Pancreas (tissue), 10 donors: Measurements from ENCODE around the gene SLC25A34. TPM values are rescaled to one million over a fixed set of nuclear protein-coding genes. Genes with fewer than 3 reads are reported as not detected.

Source experiments
- ATAC-seq, 4 donors: fragments of 200-7000 bp; cut with Tn5 transposase; one replicate each; pipeline versions ENCODE4 v1.8.0 to v1.9.1; 2020; ENCODE audit warnings: mild to moderate bottlenecking in 4 of 4, moderate library complexity in 4 of 4
- DNase-seq, 6 donors: peaks; one replicate each; pipeline ENCODE4 v3.0.0-alpha.2; 2020
- FAIRE-seq: peaks from 2 replicates; lab custom pipeline; 2012; peaks lifted over from hg19 to GRCh38; lab: Jason Lieb, UNC
- H3K27ac ChIP-seq, 4 donors: fragments of 200-600 bp; sonication (generic); 1 replicate in 3 of 4; 2 replicates in 1 of 4; pipeline versions ENCODE4 v1.5.0 to v1.8.0; 2020
- H3K27me3 ChIP-seq, 4 donors: fragments of 200-600 bp; one replicate each; pipeline ENCODE4 v1.8.0; 2021
- H3K36me3 ChIP-seq, 3 donors: fragments of 200-600 bp; sonication (generic) in 1 of 3; one replicate each; pipeline versions ENCODE4 v1.5.0 to v1.8.0; 2020 to 2021
- H3K4me1 ChIP-seq, 3 donors: fragments of 200-600 bp; one replicate each; pipeline ENCODE4 v1.8.0; 2021
- H3K4me3 ChIP-seq, 4 donors: fragments of 200-600 bp; sonication (generic) in 2 of 4; one replicate each; pipeline versions ENCODE4 v1.5.0 to v1.8.0; 2020 to 2021
- H3K9me3 ChIP-seq, 4 donors: fragments of 200-600 bp; one replicate each; pipeline ENCODE4 v1.8.0; 2021
- WGBS, 2 donors: extraction: QIAGEN DNeasy Blood & Tissue Kit; methylation state at CpG; one replicate each; pipeline ENCODE4 v1.1.7; 2013; 5-methylcytosine and 5-hydroxymethylcytosine counted together
- intact Hi-C, 3 donors: fragments of 100-400 bp; cut with DNase I; formaldehyde crosslinking; loops; one replicate each; pipeline versions ENCODE4 v1.11.1 to v1.14.2; 2022
- polyA plus RNA-seq, 2 donors: library from polyadenylated mRNA; stranded (reverse); fragments of 200-250 nt; gene quantifications; one replicate each; pipeline ENCODE4 v1.2.3, GENCODE V29; 2013
- total RNA-seq, 6 donors: library from RNA; stranded (reverse); fragmentation: NEBNext Ultra II Directional in 4 of 6; extraction: Animal tissue kit (Norgen Biotek cat#: 25700) in 4 of 6; gene quantifications; one replicate each; pipeline versions ENCODE4 v1.2.1 to v1.2.4, GENCODE V29; 2021 to 2023
- TF ChIP-seq, protein P1 (sequence below), 4 donors: fragments of 200-600 bp; sonication (generic) in 3 of 4; IDR thresholded peaks; one replicate each; pipeline versions ENCODE4 v1.5.0 to v1.8.0; 2021; ENCODE audit warnings: antibody characterized with exemption in 4 of 4
- donor health status: healthy with polysubstance abuse.
- donor health status: DM: no; HTN: no; CAD: no; lungs with moderate emphysema.
- donor health status: DM: no; HTN: no; CAD: no.
- donor health status: control.
- donor health status: control.
- donor health status: Bipolar disorder and iron deficiency.
- donor health status: DM: yes; HTN: yes; CAD: no.
- donor health status: DM: no; HTN: no; CAD: no.
- donor health status: DM: no; HTN: no; CAD: no.
- donor health status: DM: yes; HTN: yes; CAD: no.

The SLC25A34 gene
- total and polyA plus RNA-seq, 8 donors = 0.57 to 6.9 (median 1.9) TPM

DNA sequence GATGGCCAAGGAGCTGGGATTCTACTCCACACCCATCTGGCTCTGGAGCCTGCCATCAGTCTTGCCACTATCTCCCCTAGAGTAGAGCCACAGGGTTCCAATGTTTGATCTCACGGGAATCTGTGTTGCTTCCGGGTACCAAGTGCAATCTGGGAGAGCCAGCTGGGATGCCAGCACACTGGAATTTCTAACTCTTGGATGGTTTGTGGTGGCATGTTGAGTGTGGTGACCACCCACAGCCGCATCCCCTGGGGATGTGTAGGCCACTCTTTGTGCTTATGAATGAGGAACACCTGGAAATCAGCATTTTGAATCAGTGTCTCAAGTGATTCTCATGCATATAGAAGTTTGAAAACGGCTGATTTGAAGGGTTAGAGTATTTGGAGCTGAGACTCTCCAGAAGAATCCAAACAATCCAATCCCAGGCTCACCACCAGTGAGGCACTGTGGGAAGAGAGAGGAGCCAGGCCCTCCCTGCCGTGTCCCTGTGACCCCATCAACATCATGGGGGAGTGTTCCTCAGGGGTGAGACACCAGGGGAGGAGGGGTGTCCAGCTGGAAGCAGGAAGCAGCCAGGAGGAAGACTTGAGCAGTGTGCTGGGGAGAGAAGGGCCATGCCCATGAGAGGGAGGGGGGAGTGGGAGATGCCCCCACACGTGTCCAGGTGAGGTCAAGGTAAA is 35.9 kb downstream of the SLC25A34 start:
- TF ChIP-seq, protein P1, sequence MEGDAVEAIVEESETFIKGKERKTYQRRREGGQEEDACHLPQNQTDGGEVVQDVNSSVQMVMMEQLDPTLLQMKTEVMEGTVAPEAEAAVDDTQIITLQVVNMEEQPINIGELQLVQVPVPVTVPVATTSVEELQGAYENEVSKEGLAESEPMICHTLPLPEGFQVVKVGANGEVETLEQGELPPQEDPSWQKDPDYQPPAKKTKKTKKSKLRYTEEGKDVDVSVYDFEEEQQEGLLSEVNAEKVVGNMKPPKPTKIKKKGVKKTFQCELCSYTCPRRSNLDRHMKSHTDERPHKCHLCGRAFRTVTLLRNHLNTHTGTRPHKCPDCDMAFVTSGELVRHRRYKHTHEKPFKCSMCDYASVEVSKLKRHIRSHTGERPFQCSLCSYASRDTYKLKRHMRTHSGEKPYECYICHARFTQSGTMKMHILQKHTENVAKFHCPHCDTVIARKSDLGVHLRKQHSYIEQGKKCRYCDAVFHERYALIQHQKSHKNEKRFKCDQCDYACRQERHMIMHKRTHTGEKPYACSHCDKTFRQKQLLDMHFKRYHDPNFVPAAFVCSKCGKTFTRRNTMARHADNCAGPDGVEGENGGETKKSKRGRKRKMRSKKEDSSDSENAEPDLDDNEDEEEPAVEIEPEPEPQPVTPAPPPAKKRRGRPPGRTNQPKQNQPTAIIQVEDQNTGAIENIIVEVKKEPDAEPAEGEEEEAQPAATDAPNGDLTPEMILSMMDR (IDR thresholded peaks at IDR 0.05) = no peak
- WGBS, 2 donors = 79 to 83% methylated on average over 6 of the region's 6 CpGs
- no peak for DNase-seq
- Histone ChIP-seq H3K27ac (no peak overlapping the region), H3K9me3 (no peaks in the 10 kb centered on the region), H3K36me3 (peaks cover 2 to 38% (median 6%) of the 10 kb centered on the region in 3 donors), H3K4me3 (no peak overlapping the region), H3K4me1 (no peaks in the 10 kb centered on the region), H3K27me3 (no peaks in the 10 kb centered on the region)
- FAIRE-seq = no peak
- intact Hi-C loops = no loop called here
- no peak for ATAC-seq

DNA sequence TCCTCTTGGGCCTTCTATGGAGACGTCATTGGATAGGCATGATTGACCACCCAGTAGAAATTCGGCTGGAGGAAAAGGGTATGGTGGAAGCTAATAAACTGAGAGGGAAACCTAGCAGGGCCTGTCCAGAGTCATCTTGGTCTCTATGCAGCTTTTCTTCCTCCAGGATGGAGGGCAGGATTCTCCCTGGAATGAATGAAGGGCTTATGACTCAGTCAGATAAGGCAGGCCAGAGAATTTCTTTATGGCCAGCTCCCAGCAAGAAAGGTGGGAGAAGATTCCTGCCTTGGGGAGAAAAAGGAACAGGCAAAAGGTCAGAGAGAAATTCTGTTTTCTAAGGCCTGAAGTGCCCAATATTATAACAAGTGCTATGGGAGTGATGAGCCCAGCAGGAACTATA is 39.6 kb downstream of the SLC25A34 start:
- TF ChIP-seq, protein P1 (IDR thresholded peaks at IDR 0.05) = no peak
- Histone ChIP-seq H3K4me3 (no peak overlapping the region), H3K4me1 (peaks cover 0 to 17% (median 0%) of the 10 kb centered on the region in 3 donors), H3K9me3 (no peaks in the 10 kb centered on the region), H3K27me3 (no peaks in the 10 kb centered on the region), H3K27ac (no peak overlapping the region), H3K36me3 (peaks cover 2 to 30% (median 6%) of the 10 kb centered on the region in 3 donors)
- DNase-seq (no peak), FAIRE-seq (no peak), ATAC-seq (no peak)
- 74 to 83% methylated on average over 2 of the region's 2 CpGs for WGBS, 2 donors
- intact Hi-C loops = no loop called here

DNA sequence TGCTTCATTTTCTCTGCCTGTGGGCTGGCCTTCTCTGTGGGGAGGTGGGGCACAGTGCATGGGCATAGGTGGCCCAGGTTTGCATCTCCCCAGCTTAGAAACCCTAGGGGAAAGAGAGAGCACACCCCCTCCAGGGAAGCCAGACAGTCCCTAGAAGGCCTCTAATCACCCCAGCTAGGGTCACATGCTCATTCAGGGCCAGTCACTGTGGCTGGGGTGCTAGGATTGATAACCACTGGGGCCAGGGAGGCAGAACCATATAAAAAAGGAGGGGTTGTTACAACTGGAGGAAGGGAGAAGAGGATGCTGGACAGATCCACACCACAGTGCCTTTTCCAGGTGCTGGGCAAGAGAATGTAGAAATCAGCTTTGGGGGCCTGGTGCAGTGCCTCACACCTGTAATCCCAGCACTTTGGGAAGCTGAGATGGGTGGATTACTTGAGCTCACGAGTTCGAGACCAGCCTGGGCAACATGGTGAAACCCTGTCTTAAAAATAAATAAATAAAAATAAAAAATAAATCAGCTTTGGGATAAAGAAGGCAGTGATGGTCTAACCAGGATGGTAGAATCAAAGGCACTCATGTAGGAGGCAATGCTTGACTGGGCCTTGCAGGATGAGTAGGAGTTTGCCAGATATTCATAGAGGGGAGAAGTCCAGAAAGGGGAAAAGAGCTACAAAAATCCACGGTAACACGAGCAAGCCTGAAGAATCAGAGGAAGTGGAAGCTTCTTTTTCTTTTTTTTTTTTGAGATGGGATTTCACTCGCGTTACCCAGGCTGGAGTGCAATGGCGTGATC is 42.0 kb downstream of the SLC25A34 start:
- H3K27ac ChIP-seq = no peak overlapping the region
- H3K9me3 ChIP-seq = no peaks in the 10 kb centered on the region
- H3K27me3 ChIP-seq = no peaks in the 10 kb centered on the region
- DNase-seq (no peak), ATAC-seq (no peak), FAIRE-seq (no peak)
- H3K4me3 ChIP-seq = no peak overlapping the region
- peaks cover 0 to 23% (median 0%) of the 10 kb centered on the region in 3 donors for H3K4me1 ChIP-seq
- intact Hi-C loops = no loop called here
- WGBS, 2 donors = 91 to 97% methylated on average over 7 of the region's 7 CpGs
- TF ChIP-seq, protein P1 (IDR thresholded peaks at IDR 0.05) = no peak
- H3K36me3 ChIP-seq = peaks cover 0 to 17% (median 2%) of the 10 kb centered on the region in 3 donors

- Histone ChIP-seq H3K9me3 (no peaks in the 10 kb centered on the region), H3K4me1 (peaks cover 0 to 6% (median 0%) of the 10 kb centered on the region in 3 donors), H3K27me3 (no peaks in the 10 kb centered on the region), H3K36me3 (peaks cover 0 to 8% (median 0%) of the 10 kb centered on the region in 3 donors), H3K4me3 (no peak overlapping the region), H3K27ac (no peak overlapping the region)
- DNase-seq = no peak
- WGBS, 2 donors = 88 to 92% methylated on average over 7 to 8 of the region's 8 CpGs
- intact Hi-C loops = no loop called here
- ATAC-seq = no peak
- no peak for FAIRE-seq
- TF ChIP-seq, protein P1 (IDR thresholded peaks at IDR 0.05) = no peak
Measured at GRCh38 chr1:15785683-15786082, 49.6 kb downstream of the SLC25A34 start.
